H1 (cell line): ENCODE measurements around the gene DNM1L. TPM values are rescaled to one million over a fixed set of nuclear protein-coding genes. Genes with fewer than 3 reads are reported as not detected.
A peak's percentile ranks its signal among the peaks of the same experiment; 100 is the strongest.

Experiments used
- CTCF ChIA-PET: fragments of 300-600 bp; sonication (Branson Sonifier 250); formaldehyde crosslinking; loops from one replicate; lab custom pipeline; 2021; ENCODE audit not compliant: partially characterized antibody; lab: Charles Lee
- POLR2A ChIA-PET: fragments of 300-600 bp; sonication (Branson Sonifier 250); formaldehyde crosslinking; loops from one replicate; lab custom pipeline; 2021; ENCODE audit warnings: inconsistent platforms; ENCODE audit not compliant: partially characterized antibody; lab: Charles Lee
- DNase-seq, 2 experiments: peaks; one replicate each; pipeline versions ENCODE4 v3.0.0 to v3.0.0-alpha.2; 2010 to 2022; ENCODE audit warnings: low spot score in 2 of 2, low read depth in 1 of 2, mixed read lengths in 1 of 2
- FAIRE-seq: peaks from 2 replicates; lab custom pipeline; 2011; peaks lifted over from hg19 to GRCh38; lab: Jason Lieb, UNC
- H2AFZ ChIP-seq: 2 replicates; pipeline ENCODE4 v1.8.1; 2012; ENCODE audit warnings: low read length, inconsistent platforms
- H2AK5ac ChIP-seq: 2 replicates; pipeline ENCODE4 v1.6.1; 2013; ENCODE audit warnings: low read depth, low read length
- H2BK120ac ChIP-seq: replicated peaks from 2 replicates; pipeline ENCODE3; 2013; ENCODE audit warnings: low read depth, low read length, inconsistent platforms
- H2BK12ac ChIP-seq: 2 replicates; pipeline ENCODE4 v1.6.1; 2013; ENCODE audit warnings: low read depth, low read length
- H2BK15ac ChIP-seq: 2 replicates; pipeline ENCODE4 v1.6.1; 2013; ENCODE audit warnings: low read length
- H2BK20ac ChIP-seq: 2 replicates; pipeline ENCODE4 v1.6.1; 2013; ENCODE audit warnings: low read length
- H2BK5ac ChIP-seq: 2 replicates; pipeline ENCODE4 v1.6.1; 2013; ENCODE audit warnings: low read depth, low read length
- H3K14ac ChIP-seq: 2 replicates; pipeline ENCODE4 v1.6.1; 2013; ENCODE audit warnings: inconsistent platforms; ENCODE audit not compliant: insufficient read length
- H3K18ac ChIP-seq: 2 replicates; pipeline ENCODE4 v1.6.1; 2013; ENCODE audit warnings: low read length; ENCODE audit errors: extremely low read depth
- H3K23ac ChIP-seq: 2 replicates; pipeline ENCODE4 v1.6.1; 2013; ENCODE audit warnings: inconsistent platforms; ENCODE audit not compliant: insufficient read length
- H3K23me2 ChIP-seq: 2 replicates; pipeline ENCODE4 v1.6.1; 2013; ENCODE audit warnings: low read depth, low read length
- H3K27ac ChIP-seq: 2 replicates; pipeline ENCODE4 v1.6.1; 2011; ENCODE audit warnings: low read depth, low read length, inconsistent platforms
- H3K27me3 ChIP-seq, 4 experiments: replicated peaks in 1 of 4; 1 replicate in 1 of 4; 2 replicates in 3 of 4; pipeline versions ENCODE4 v1.6.1 to v1.8.1; 2011 to 2013; ENCODE audit warnings: low read length in 3 of 4, mild to moderate bottlenecking in 3 of 4, inconsistent platforms in 2 of 4, mixed read lengths in 2 of 4, moderate library complexity in 1 of 4; ENCODE audit not compliant: control insufficient read depth in 3 of 4, insufficient read depth in 3 of 4; ENCODE audit errors: extremely low read depth in 1 of 4
- H3K36me3 ChIP-seq, 4 experiments: 2 replicates each; pipeline versions ENCODE4 v1.6.1 to v1.8.1; 2011 to 2013; ENCODE audit warnings: mild to moderate bottlenecking in 4 of 4, low read length in 3 of 4, moderate library complexity in 2 of 4, control low read depth in 1 of 4, inconsistent platforms in 1 of 4; ENCODE audit not compliant: insufficient read depth in 4 of 4, control insufficient read depth in 2 of 4
- H3K4ac ChIP-seq: replicated peaks from 2 replicates; pipeline ENCODE3; 2013; ENCODE audit warnings: low read length, low read depth, mixed read lengths, inconsistent platforms; ENCODE audit not compliant: insufficient read length
- H3K4me1 ChIP-seq, 4 experiments: replicated peaks in 1 of 4; 1 replicate in 1 of 4; 2 replicates in 3 of 4; pipeline versions ENCODE4 v1.6.1 to v1.8.1; 2011 to 2013; ENCODE audit warnings: low read length in 3 of 4, inconsistent platforms in 2 of 4, mixed read lengths in 1 of 4; ENCODE audit not compliant: insufficient read depth in 4 of 4, control insufficient read depth in 3 of 4
- H3K4me2 ChIP-seq, 2 experiments: 2 replicates each; pipeline versions ENCODE4 v1.6.1 to v1.8.1; 2011 to 2013; ENCODE audit warnings: low read depth in 2 of 2, low read length in 2 of 2, control low read depth in 1 of 2, inconsistent platforms in 1 of 2, mild to moderate bottlenecking in 1 of 2; ENCODE audit not compliant: insufficient read depth in 1 of 2
- H3K4me3 ChIP-seq, 4 experiments: fragments of 200-600, 300-600 bp in 1 of 4; sonication (generic), shearing (Covaris generic), sonication (Bioruptor Twin) in 1 of 4; 2 replicates each; pipeline versions ENCODE4 v1.5.1 to v1.8.1; 2011 to 2016; ENCODE audit warnings: low read length in 4 of 4, low read depth in 3 of 4, control low read depth in 2 of 4, inconsistent platforms in 2 of 4, mild to moderate bottlenecking in 2 of 4, mixed read lengths in 1 of 4, moderate library complexity in 1 of 4; ENCODE audit not compliant: insufficient read depth in 2 of 4; ENCODE audit errors: extremely low read depth in 1 of 4
- H3K56ac ChIP-seq: replicated peaks from 2 replicates; pipeline ENCODE3; 2013; ENCODE audit warnings: low read depth, mild to moderate bottlenecking, mixed read lengths, low read length, inconsistent platforms; ENCODE audit not compliant: insufficient read length
- H3K79me1 ChIP-seq: 2 replicates; pipeline ENCODE4 v1.6.1; 2013; ENCODE audit warnings: low read depth, low read length, control low read depth
- H3K79me2 ChIP-seq, 2 experiments: 2 replicates each; pipeline versions ENCODE4 v1.6.1 to v1.8.1; 2012 to 2013; ENCODE audit warnings: low read length in 2 of 2, mild to moderate bottlenecking in 2 of 2, inconsistent platforms in 1 of 2; ENCODE audit not compliant: insufficient read depth in 2 of 2, control insufficient read depth in 1 of 2
- H3K9ac ChIP-seq, 4 experiments: replicated peaks in 1 of 4; 1 replicate in 1 of 4; 2 replicates in 3 of 4; pipeline versions ENCODE4 v1.6.1 to v1.8.1; 2011 to 2013; ENCODE audit warnings: low read depth in 3 of 4, low read length in 3 of 4, control low read depth in 2 of 4, mild to moderate bottlenecking in 2 of 4, moderate library complexity in 2 of 4, inconsistent platforms in 1 of 4; ENCODE audit errors: extremely low read depth in 1 of 4
- H3K9me3 ChIP-seq, 2 experiments: 2 replicates each; pipeline versions ENCODE4 v1.6.1 to v1.8.1; 2012 to 2013; ENCODE audit warnings: mild to moderate bottlenecking in 2 of 2, moderate library complexity in 2 of 2, control low read depth in 1 of 2, inconsistent platforms in 1 of 2, low read depth in 1 of 2, low read length in 1 of 2, mixed read lengths in 1 of 2; ENCODE audit not compliant: insufficient read depth in 2 of 2
- H4K20me1 ChIP-seq, 2 experiments: replicated peaks in 1 of 2; 2 replicates each; pipeline versions ENCODE3 to v1.8.1; 2011 to 2013; ENCODE audit warnings: inconsistent platforms in 2 of 2, low read length in 2 of 2, mild to moderate bottlenecking in 1 of 2; ENCODE audit not compliant: insufficient read depth in 2 of 2, control insufficient read depth in 1 of 2
- H4K5ac ChIP-seq: 2 replicates; pipeline ENCODE4 v1.6.1; 2013; ENCODE audit warnings: low read length, low read depth, mixed read lengths, inconsistent platforms; ENCODE audit not compliant: insufficient read length
- H4K8ac ChIP-seq: 2 replicates; pipeline ENCODE4 v1.8.0; 2013; ENCODE audit warnings: mild to moderate bottlenecking, moderate library complexity, low read length, inconsistent platforms; ENCODE audit not compliant: insufficient read depth; ENCODE audit errors: extremely low read depth
- H4K91ac ChIP-seq: replicated peaks from 2 replicates; pipeline ENCODE3; 2013; ENCODE audit warnings: low read length, mixed read lengths, inconsistent platforms; ENCODE audit not compliant: insufficient read length
- BACH1 ChIP-seq: IDR thresholded peaks from 2 replicates; pipeline ENCODE4 v1.6.1; 2012; ENCODE audit warnings: low read length, improper control_type of control experiment
- FOSL1 ChIP-seq: IDR thresholded peaks from 2 replicates; pipeline ENCODE4 v1.6.1; 2011; ENCODE audit warnings: mild to moderate bottlenecking, low read depth, low read length, moderate library complexity; ENCODE audit not compliant: insufficient read depth
- KDM5A ChIP-seq: fragments of 200-600 bp; IDR thresholded peaks from 2 replicates; pipeline ENCODE4 v1.7.1; 2012; ENCODE audit warnings: mild to moderate bottlenecking, low read length, inconsistent platforms, mixed read lengths
- NANOG ChIP-seq: IDR thresholded peaks from 2 replicates; pipeline ENCODE4 v1.6.1; 2011; ENCODE audit warnings: low read length, low read depth, mild to moderate bottlenecking, inconsistent platforms; ENCODE audit not compliant: insufficient read depth, poor library complexity, severe bottlenecking
- SP2 ChIP-seq: IDR thresholded peaks from 2 replicates; pipeline ENCODE4 v1.6.1; 2012; ENCODE audit warnings: mild to moderate bottlenecking, low read length, inconsistent platforms
- WGBS, 2 experiments: shearing (Covaris generic) in 1 of 2; methylation state at CpG; one replicate each; pipeline versions ENCODE4 v1.1.6 to v1.1.7; 2013 to 2015; ENCODE audit warnings: low lambda C conversion rate in 2 of 2, mixed read lengths in 2 of 2, inconsistent platforms in 1 of 2, low coverage in 1 of 2, missing lambda C conversion rate in 1 of 2; ENCODE audit not compliant: insufficient replicate concordance in 2 of 2, insufficient coverage in 1 of 2, insufficient read length in 1 of 2; ENCODE audit errors: extremely low coverage in 1 of 2, missing lambda C conversion rate in 1 of 2; 5-methylcytosine and 5-hydroxymethylcytosine counted together
- polyA plus RNA-seq, 7 experiments: library from polyadenylated mRNA; depleted of rRNA in 3 of 7; stranded (reverse) in 5 of 7; unstranded in 2 of 7; fragments of >200 nt in 5 of 7; fragments of 200-250 nt in 2 of 7; gene quantifications; 1 replicate in 5 of 7; 2 replicates in 1 of 7; 4 replicates in 1 of 7; pipeline versions ENCODE4 v1.2.1 to v1.2.3, GENCODE V29; 2011 to 2013; ENCODE audit warnings: missing spikeins in 2 of 7, mixed read lengths in 2 of 7
- total RNA-seq: library from RNA; stranded (reverse); fragmentation: NEBNext Ultra II Directional; extraction: Animal tissue kit (Norgen Biotek cat#: 25700); gene quantifications from 2 replicates; pipeline ENCODE4 v1.2.1, GENCODE V29; 2021

DNM1L gene
- total and polyA plus RNA-seq, 2 of the 8 experiments (the other 6 are each of a cell fraction or from before 2014, with no cell fraction given), result 23.7 to 93.9 TPM

GRCh38 chr12:32754111-32754510 lies 75.0 kb downstream of the DNM1L start:
- Histone ChIP-seq H3K36me3 (peaks cover 5 to 35% (median 27%) of the 10 kb centered on the region in 4 experiments), H3K9ac (no peak overlapping the region), H3K18ac (no peak overlapping the region), H2BK5ac (no peak overlapping the region), H3K4me1 (peaks cover 0 to 3% (median 1%) of the 10 kb centered on the region in 4 experiments; a peak in 2 of 7 replicates), H3K79me2 (peaks cover 0 to 24% of the 10 kb centered on the region in 2 experiments; a peak in 2 of 4 replicates), H3K27me3 (no peaks in the 10 kb centered on the region), H2AFZ (no peak overlapping the region), H3K23ac (no peak overlapping the region), H2BK120ac (no peak overlapping the region), H3K4me3 (peak overlapping the region; percentile 77 to 100 (median 98); a peak in 7 of 8 replicates), H2BK15ac (no peak overlapping the region), H3K4ac (no peak overlapping the region), H2BK12ac (no peak overlapping the region), H4K5ac (no peak overlapping the region), H4K8ac (no peak overlapping the region), H3K9me3 (no peaks in the 10 kb centered on the region), H2BK20ac (no peak overlapping the region), H4K20me1 (no peaks in the 10 kb centered on the region), H3K56ac (no peak overlapping the region), H4K91ac (no peak overlapping the region), H3K4me2 (peak overlapping the region; percentile 20 to 97), H3K23me2 (peaks cover 4% of the 10 kb centered on the region), H3K79me1 (no peaks in the 10 kb centered on the region), H3K14ac (no peak overlapping the region), H3K27ac (no peak overlapping the region), H2AK5ac (no peak overlapping the region)
- ChIA-PET CTCF (interaction anchor here (1.1 to 4.1 kb wide), 11 partner anchors 10 to 356 kb away, joined by 3 to 54 read pairs (median 10); no protein-coding TSS in a partner anchor), POLR2A (interaction anchor here (0.7 to 3.9 kb wide), 5 partner anchors 8 to 165 kb away, joined by 3 to 22 read pairs (median 7); no protein-coding TSS in a partner anchor)
- FAIRE-seq (no peak), DNase-seq (no peak)
- TF ChIP-seq SP2, result no peak
- TF ChIP-seq KDM5A, result no peak
- no peak for TF ChIP-seq FOSL1
- TF ChIP-seq NANOG, result no peak
- no peak for TF ChIP-seq BACH1
- WGBS, 2 experiments, result 73% methylated on average over 2 of the region's 2 CpGs; no CpG with 5 or more reads in 1 of the 2 experiments
